SK-N-MC (cell line): Measurements from ENCODE around the gene ANO3.

Experiments
- DNase-seq: peaks from one replicate; pipeline ENCODE4 v3.0.0-alpha.2; 2011; ENCODE audit warnings: low read depth, low spot score
- H3K27ac ChIP-seq: fragments of 200-600 bp; sonication (generic); 2 replicates; pipeline ENCODE4 v1.5.1; 2016; ENCODE audit warnings: mixed run types
- H3K36me3 ChIP-seq: fragments of 200-600 bp; sonication (generic); 2 replicates; pipeline ENCODE4 v1.6.1; 2017; ENCODE audit warnings: antibody characterized with exemption, low read length, mixed read lengths; ENCODE audit not compliant: insufficient read depth
- H3K4me3 ChIP-seq: fragments of 200-600 bp; sonication (generic); 2 replicates; pipeline ENCODE4 v1.5.1; 2016
- H3K9ac ChIP-seq: fragments of 200-600 bp; sonication (generic); 2 replicates; pipeline ENCODE4 v1.8.0; 2017; ENCODE audit warnings: mixed run types, mixed read lengths; ENCODE audit not compliant: insufficient read length
- H3K9me3 ChIP-seq: fragments of 200-600 bp; sonication (generic); 2 replicates; pipeline ENCODE4 v1.6.1; 2017; ENCODE audit warnings: low read depth, mild to moderate bottlenecking, antibody characterized with exemption, low read length, moderate library complexity, mixed read lengths
- EZH2 ChIP-seq: fragments of 200-600 bp; sonication (generic); IDR thresholded peaks from one replicate; pipeline ENCODE4 v1.6.1; 2017; ENCODE audit warnings: antibody characterized with exemption
- FOXP2 ChIP-seq: optimal IDR thresholded peaks from 2 replicates; pipeline ENCODE3; 2011; ENCODE audit warnings: mild to moderate bottlenecking, moderate library complexity; ENCODE audit not compliant: insufficient read depth; ENCODE audit errors: extremely low read length, control extremely low read depth
- POLR2AphosphoS5 ChIP-seq: IDR thresholded peaks from 2 replicates; pipeline ENCODE4 v1.6.1; 2012; ENCODE audit warnings: mild to moderate bottlenecking, low read depth, low read length, borderline replicate concordance

The ANO3 gene

GRCh38 chr11:26522912-26523610 lies 191.1 kb downstream of the ANO3 start:
- Histone ChIP-seq H3K27ac (no peak overlapping the region), H3K4me3 (no peak overlapping the region), H3K9ac (no peak overlapping the region), H3K36me3 (no peaks in the 10 kb centered on the region), H3K9me3 (no peaks in the 10 kb centered on the region)
- TF ChIP-seq FOXP2 (no peak), POLR2AphosphoS5 (no peak), EZH2 (no peak)
- DNase-seq, result no peak

- TF ChIP-seq EZH2 (no peak), POLR2AphosphoS5 (no peak), FOXP2 (no peak)
- H3K9me3 ChIP-seq, result no peaks in the 10 kb centered on the region
- H3K27ac ChIP-seq, result no peak overlapping the region
- no peak overlapping the region for H3K9ac ChIP-seq
- H3K36me3 ChIP-seq, result no peaks in the 10 kb centered on the region
- DNase-seq, result no peak
- H3K4me3 ChIP-seq, result no peak overlapping the region
Measured at GRCh38 chr11:26527685-26528084, 195.8 kb downstream of the ANO3 start.

- H3K27ac ChIP-seq, result no peak overlapping the region
- no peak for DNase-seq
- H3K9me3 ChIP-seq, result no peaks in the 10 kb centered on the region
Measured at GRCh38 chr11:26537341-26537740, 205.4 kb downstream of the ANO3 start.

DNA sequence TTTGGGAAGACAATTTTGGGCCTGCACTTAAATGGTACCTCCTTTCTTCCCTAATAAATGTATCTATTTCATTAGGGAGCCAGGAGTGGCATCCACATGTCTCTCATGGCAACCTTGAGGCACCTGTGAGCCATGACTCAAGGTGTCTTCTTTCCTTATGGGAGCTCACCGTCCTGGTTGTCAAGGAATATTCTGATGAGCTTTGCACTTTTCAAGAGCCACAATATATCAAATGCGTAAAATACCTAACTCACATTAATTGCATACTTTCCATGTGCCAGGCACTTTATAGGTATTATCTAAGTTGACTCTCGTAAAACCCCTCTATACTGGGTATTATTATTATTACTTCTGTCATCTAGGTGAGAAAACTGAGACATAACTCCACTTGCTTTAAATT lies 207.6 kb downstream of the ANO3 start:
- Histone ChIP-seq H3K9ac (no peak overlapping the region), H3K36me3 (no peaks in the 10 kb centered on the region), H3K9me3 (no peaks in the 10 kb centered on the region), H3K27ac (no peak overlapping the region), H3K4me3 (no peak overlapping the region)
- no peak for DNase-seq
- TF ChIP-seq EZH2 (no peak), FOXP2 (no peak), POLR2AphosphoS5 (no peak)

More at GRCh38 chr11:26537341-26537740, 205.4 kb downstream of the ANO3 start:
- TF ChIP-seq EZH2 (no peak), POLR2AphosphoS5 (no peak), FOXP2 (no peak)
- no peaks in the 10 kb centered on the region for H3K36me3 ChIP-seq
- H3K9ac ChIP-seq, result no peak overlapping the region
- no peak overlapping the region for H3K4me3 ChIP-seq

DNA sequence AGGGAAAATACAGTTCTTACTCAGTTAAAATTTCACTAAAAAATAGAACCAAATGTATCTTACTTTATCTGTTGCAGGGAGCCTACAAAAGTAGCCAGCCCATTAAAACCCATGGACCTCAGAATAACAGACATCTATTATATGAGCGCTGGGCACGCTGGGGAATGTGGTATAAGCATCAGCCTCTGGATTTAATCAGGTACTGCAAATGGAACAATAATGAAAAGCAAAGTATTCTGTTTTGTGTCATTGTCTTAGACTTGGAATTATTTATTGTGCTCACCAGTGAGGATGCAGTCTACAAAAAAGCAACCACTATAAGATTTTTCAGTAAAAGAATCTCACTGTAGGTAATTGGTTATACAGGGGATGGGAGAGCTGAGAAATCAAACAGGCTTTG lies 209.9 kb downstream of the ANO3 start:
- H3K9me3 ChIP-seq, result no peaks in the 10 kb centered on the region
- H3K36me3 ChIP-seq, result no peaks in the 10 kb centered on the region
- no peak for DNase-seq
- TF ChIP-seq FOXP2 (no peak), EZH2 (no peak), POLR2AphosphoS5 (no peak)
- no peak overlapping the region for H3K9ac ChIP-seq
- H3K4me3 ChIP-seq, result no peak overlapping the region
- H3K27ac ChIP-seq, result no peak overlapping the region

- no peak overlapping the region for H3K27ac ChIP-seq
- no peaks in the 10 kb centered on the region for H3K36me3 ChIP-seq
- H3K9ac ChIP-seq, result no peak overlapping the region
- DNase-seq, result no peak
- no peak overlapping the region for H3K4me3 ChIP-seq
- no peaks in the 10 kb centered on the region for H3K9me3 ChIP-seq
- no peak for TF ChIP-seq FOXP2
- no peak for TF ChIP-seq EZH2
Measured at GRCh38 chr11:26549176-26549575, 217.2 kb downstream of the ANO3 start.

- Histone ChIP-seq H3K9ac (no peak overlapping the region), H3K4me3 (no peak overlapping the region), H3K27ac (no peak overlapping the region), H3K9me3 (no peaks in the 10 kb centered on the region), H3K36me3 (no peaks in the 10 kb centered on the region)
- no peak for TF ChIP-seq EZH2
- TF ChIP-seq FOXP2, result no peak
- no peak for TF ChIP-seq POLR2AphosphoS5
- DNase-seq, result no peak
Measured at GRCh38 chr11:26550022-26550421, 218.1 kb downstream of the ANO3 start.

DNA sequence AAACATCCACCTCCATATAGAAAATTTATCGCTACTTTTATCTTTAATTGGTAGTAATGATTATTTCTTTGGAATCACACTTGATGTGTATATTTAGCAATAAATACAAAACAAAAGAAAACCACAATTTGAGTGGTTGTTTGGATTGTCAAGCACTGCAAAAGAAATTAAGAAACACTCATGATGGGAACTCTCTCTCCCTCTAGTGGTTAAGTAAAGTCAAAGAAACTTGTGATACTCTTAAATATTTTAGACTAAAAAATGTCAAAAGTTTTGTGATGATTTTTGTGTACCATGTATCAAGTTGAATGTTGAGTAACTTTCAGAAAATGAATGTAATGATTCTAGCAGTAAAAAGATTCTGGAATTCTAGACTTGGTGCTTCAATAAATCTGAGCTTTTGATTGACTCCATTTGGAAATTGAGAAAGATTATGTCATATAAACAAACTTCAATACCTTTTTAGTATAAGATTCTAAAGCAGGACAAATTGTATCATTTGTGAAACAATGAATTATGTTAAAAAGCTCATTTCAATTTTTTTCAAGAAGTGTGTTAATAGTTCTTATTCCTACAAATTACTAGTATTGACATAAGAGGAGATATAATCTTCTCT lies 219.4 kb downstream of the ANO3 start:
- Histone ChIP-seq H3K36me3 (no peaks in the 10 kb centered on the region), H3K9ac (no peak overlapping the region), H3K4me3 (no peak overlapping the region), H3K27ac (no peak overlapping the region), H3K9me3 (no peaks in the 10 kb centered on the region)
- TF ChIP-seq POLR2AphosphoS5, result no peak
- no peak for TF ChIP-seq EZH2
- TF ChIP-seq FOXP2, result no peak
- no peak for DNase-seq

- H3K36me3 ChIP-seq, result no peaks in the 10 kb centered on the region
- no peak overlapping the region for H3K27ac ChIP-seq
- no peak for TF ChIP-seq FOXP2
- no peak for TF ChIP-seq POLR2AphosphoS5
- no peak for TF ChIP-seq EZH2
- H3K9ac ChIP-seq, result no peak overlapping the region
- no peaks in the 10 kb centered on the region for H3K9me3 ChIP-seq
- no peak overlapping the region for H3K4me3 ChIP-seq
- no peak for DNase-seq
Measured at GRCh38 chr11:26553182-26553581, 221.3 kb downstream of the ANO3 start.
